Right atrium auricular region (tissue), 2 donors: ENCODE measurements around the gene FBXO39. TPM values are rescaled to one million over a fixed set of nuclear protein-coding genes. Genes with fewer than 3 reads are reported as not detected.

Source experiments
- DNase-seq: peaks from one replicate; pipeline ENCODE4 v3.0.0-alpha.2; 2019; ENCODE audit warnings: low spot score
- H3K27ac ChIP-seq, 2 donors: fragments of 200-600 bp; sonication (generic); 1 replicate in 1 of 2; 2 replicates in 1 of 2; pipeline ENCODE4 v1.5.1; 2016 to 2019
- H3K27me3 ChIP-seq, 2 donors: fragments of 200-600 bp; sonication (generic); one replicate each; pipeline versions ENCODE4 v1.5.1 to v1.6.0; 2017 to 2019
- H3K36me3 ChIP-seq: fragments of 200-600 bp; sonication (generic); one replicate; pipeline ENCODE4 v1.5.1; 2016
- H3K4me1 ChIP-seq, 2 donors: fragments of 200-600 bp; sonication (generic); one replicate each; pipeline versions ENCODE4 v1.5.1 to v1.6.0; 2017 to 2019
- H3K4me3 ChIP-seq, 2 donors: fragments of 200-600 bp; sonication (generic); 1 replicate in 1 of 2; 2 replicates in 1 of 2; pipeline ENCODE4 v1.5.1; 2017 to 2019; ENCODE audit warnings: mild to moderate bottlenecking in 1 of 2, moderate library complexity in 1 of 2
- H3K9me3 ChIP-seq, 2 donors: fragments of 200-600 bp; sonication (generic); one replicate each; pipeline ENCODE4 v1.5.1; 2019
- CTCF ChIP-seq, 2 donors: fragments of 200-600 bp; sonication (generic); IDR thresholded peaks; one replicate each; pipeline ENCODE4 v1.5.1; 2019; ENCODE audit warnings: antibody characterized with exemption in 2 of 2
- total RNA-seq, 2 donors: library from RNA; depleted of rRNA; stranded (reverse); fragments of >200 nt; gene quantifications; one replicate each; pipeline ENCODE4 v1.1.0, GENCODE V29; 2016

Gene FBXO39
- total RNA-seq, 2 donors from 2014 or later = not detected

DNA sequence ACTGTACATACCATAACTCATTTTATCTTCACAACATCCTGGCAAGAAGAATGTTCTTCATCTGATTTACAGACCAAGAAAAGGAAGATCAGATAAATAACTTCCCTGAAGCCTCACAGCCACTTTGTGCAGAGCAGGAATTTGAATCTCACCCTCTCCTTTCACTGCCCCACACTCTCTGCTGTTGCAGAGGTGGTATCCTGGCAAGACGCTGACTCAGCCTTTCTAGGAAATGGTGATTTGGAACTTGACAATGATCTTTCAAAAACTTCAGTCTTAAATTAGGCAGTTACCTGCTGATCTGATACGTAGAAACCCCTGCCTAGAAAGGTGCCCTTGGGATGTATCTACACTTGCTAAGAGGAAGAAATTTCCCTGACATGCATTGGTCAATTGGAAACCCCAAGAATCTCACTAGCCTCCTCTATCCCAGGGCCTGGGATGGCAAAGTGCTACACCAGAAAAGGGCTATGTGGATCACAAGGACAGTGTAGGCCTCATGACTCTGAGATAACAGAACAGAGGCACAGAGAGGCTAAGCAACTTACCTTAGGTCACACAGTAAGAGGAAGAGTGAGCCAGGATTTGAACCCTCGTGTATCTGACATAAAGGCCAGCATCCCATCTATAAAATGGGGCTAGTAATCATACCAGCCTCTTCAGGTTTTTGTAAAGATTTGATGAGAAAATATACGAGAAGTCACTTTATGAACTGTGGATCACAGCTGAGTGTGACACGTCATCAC, 17.9 kb downstream of the FBXO39 start:
- Histone ChIP-seq H3K4me3 (no peak overlapping the region), H3K27me3 (no peaks in the 10 kb centered on the region), H3K36me3 (no peaks in the 10 kb centered on the region), H3K4me1 (no peaks in the 10 kb centered on the region), H3K27ac (no peak overlapping the region), H3K9me3 (no peaks in the 10 kb centered on the region)
- no peak for DNase-seq
- TF ChIP-seq CTCF (IDR thresholded peaks at IDR 0.05) = no peak

- H3K4me3 ChIP-seq = no peak overlapping the region
- DNase-seq = no peak
- H3K36me3 ChIP-seq = no peaks in the 10 kb centered on the region
- no peak for TF ChIP-seq CTCF (IDR thresholded peaks at IDR 0.05)
- H3K4me1 ChIP-seq = no peaks in the 10 kb centered on the region
- H3K9me3 ChIP-seq = no peaks in the 10 kb centered on the region
- no peaks in the 10 kb centered on the region for H3K27me3 ChIP-seq
- H3K27ac ChIP-seq = no peak overlapping the region
These were observed 20.2 kb downstream of the FBXO39 start for GRCh38 chr17:6796017-6796886.

DNA sequence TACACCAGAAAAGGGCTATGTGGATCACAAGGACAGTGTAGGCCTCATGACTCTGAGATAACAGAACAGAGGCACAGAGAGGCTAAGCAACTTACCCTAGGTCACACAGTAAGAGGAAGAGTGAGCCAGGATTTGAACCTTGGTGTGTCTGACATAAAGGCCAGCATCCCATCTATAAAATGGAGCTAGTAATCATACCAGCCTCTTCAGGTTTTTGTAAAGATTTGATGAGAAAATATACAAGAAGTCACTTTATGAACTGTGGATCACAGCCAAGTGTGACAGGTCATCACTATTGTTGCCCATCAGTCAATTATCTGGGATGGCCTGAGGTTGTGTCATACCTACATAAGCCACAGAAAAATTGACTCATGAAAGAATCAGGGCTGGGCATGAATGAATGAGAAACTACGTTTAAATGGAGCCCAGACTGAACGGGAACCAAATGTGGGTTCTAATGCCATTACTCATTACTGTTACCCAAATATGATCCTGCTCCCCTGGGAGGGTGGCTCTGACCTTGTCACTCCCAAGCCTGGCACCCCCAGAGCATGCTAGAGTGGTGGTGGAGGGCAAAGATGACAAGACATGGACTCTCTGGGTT, 21.0 kb downstream of the FBXO39 start:
- Histone ChIP-seq H3K27ac (no peak overlapping the region), H3K9me3 (no peaks in the 10 kb centered on the region), H3K27me3 (no peaks in the 10 kb centered on the region), H3K4me1 (no peaks in the 10 kb centered on the region), H3K36me3 (no peaks in the 10 kb centered on the region), H3K4me3 (no peak overlapping the region)
- no peak for TF ChIP-seq CTCF (IDR thresholded peaks at IDR 0.05)
- no peak for DNase-seq

DNA sequence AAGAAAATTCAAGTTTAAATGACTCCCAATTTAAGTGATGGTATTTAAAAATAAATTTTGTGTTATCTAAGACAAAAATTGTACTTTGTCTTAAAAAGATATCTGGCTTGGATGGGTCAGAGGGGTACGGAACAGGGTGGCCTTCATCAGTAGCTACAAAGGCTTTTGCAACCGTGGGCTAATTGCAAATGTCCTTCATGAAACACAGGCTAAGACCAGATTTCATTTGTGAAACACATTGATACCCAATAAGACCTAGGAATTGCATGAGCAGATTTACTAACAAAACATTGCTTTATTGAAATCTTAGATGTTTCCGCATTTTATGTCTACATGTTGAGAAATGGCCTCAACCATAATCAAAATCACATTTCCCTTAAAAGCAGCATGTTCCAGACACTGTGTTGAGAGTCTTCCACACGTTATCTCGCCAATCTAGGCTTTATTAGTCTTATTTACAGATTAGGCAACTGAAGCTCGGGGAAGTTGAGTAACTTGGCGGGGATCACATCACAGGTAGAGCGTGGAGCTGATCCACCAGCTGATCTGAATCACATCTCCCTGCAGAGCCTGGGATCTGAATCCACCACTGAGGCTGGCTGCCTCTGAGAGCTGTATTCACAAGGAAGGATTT, 21.8 kb downstream of the FBXO39 start:
- Histone ChIP-seq H3K36me3 (no peaks in the 10 kb centered on the region), H3K27me3 (no peaks in the 10 kb centered on the region), H3K27ac (no peak overlapping the region), H3K9me3 (no peaks in the 10 kb centered on the region), H3K4me1 (no peaks in the 10 kb centered on the region), H3K4me3 (no peak overlapping the region)
- DNase-seq = no peak
- no peak for TF ChIP-seq CTCF (IDR thresholded peaks at IDR 0.05)

DNA sequence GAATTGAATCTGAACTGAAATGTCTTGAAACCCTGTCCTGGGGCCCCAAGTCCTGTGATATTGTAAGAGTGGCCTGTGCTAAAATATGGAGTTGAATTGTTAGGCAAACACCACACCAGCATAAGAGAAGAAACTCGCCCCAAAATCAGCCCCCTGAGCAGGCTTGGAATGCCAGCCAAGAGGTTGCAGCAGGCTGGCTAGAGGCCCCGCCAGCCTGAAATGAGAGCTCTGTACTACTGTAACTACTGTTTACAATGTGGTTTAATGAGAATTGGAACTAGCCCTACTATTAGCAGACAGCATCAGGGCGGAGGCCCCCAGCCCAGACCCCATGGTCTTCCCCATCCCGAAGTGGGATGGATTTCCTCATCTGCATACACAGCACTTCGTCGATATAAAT, 23.7 kb downstream of the FBXO39 start:
- no peak overlapping the region for H3K27ac ChIP-seq
- no peak for TF ChIP-seq CTCF (IDR thresholded peaks at IDR 0.05)
- no peak overlapping the region for H3K4me3 ChIP-seq
- H3K36me3 ChIP-seq = no peaks in the 10 kb centered on the region
- H3K4me1 ChIP-seq = no peaks in the 10 kb centered on the region
- no peaks in the 10 kb centered on the region for H3K27me3 ChIP-seq
- H3K9me3 ChIP-seq = no peaks in the 10 kb centered on the region
- no peak for DNase-seq
